GM12873 (cell line): ENCODE measurements around the gene COX8C.

Experiments
- CTCF ChIP-seq: IDR thresholded peaks from 2 replicates; pipeline ENCODE4 v1.5.1; 2012; ENCODE audit warnings: low read depth, mild to moderate bottlenecking, moderate library complexity, low read length, control low read depth; ENCODE audit not compliant: insufficient read depth; ENCODE audit errors: missing control alignments

COX8C gene

GRCh38 chr14:93317210-93317874, 29.6 kb upstream of the COX8C start:
- TF ChIP-seq CTCF = no peak

GRCh38 chr14:93317875-93318807, 28.8 kb upstream of the COX8C start:
- TF ChIP-seq CTCF = no peak

- no peak for TF ChIP-seq CTCF
These were observed 28.1 kb upstream of the COX8C start for GRCh38 chr14:93318927-93319326.

- no peak for TF ChIP-seq CTCF
These were observed 27.5 kb upstream of the COX8C start for GRCh38 chr14:93319494-93319893.

- no peak for TF ChIP-seq CTCF
These were observed 27.0 kb upstream of the COX8C start for GRCh38 chr14:93319958-93320357.

- TF ChIP-seq CTCF = no peak
These were observed 26.5 kb upstream of the COX8C start for GRCh38 chr14:93320489-93320888.

- TF ChIP-seq CTCF = no peak
These were observed 23.9 kb upstream of the COX8C start for GRCh38 chr14:93322929-93323599.
